GM19397 (cell line): ENCODE data around the gene RPRD1B.
A peak's percentile ranks its signal among the peaks of the same experiment; 100 is the strongest.

Experiments used
- ATAC-seq: cut with Tn5 transposase; IDR thresholded peaks from one replicate; pipeline ENCODE4 v1.9.1; 2021; ENCODE audit warnings: mild to moderate bottlenecking, moderate library complexity; ENCODE audit not compliant: unreplicated experiment

The RPRD1B gene

GRCh38 chr20:38033330-38034107, at the start of gene RPRD1B, which contains the start of gene TTI1:
Gene RPRD1B, plus strand, starts transcription at chr20:38033746. Its CDS starts 202 bp downstream, at chr20:38033948.
Gene TTI1, minus strand, starts transcription at chr20:38033456. Its CDS starts 19,640 bp downstream, at chr20:38013816.
- ATAC-seq, result peak; percentile 85

- no peak for ATAC-seq
These were observed 49.3 kb upstream of the RPRD1B start for GRCh38 chr20:37984018-37984785.

- ATAC-seq, result no peak
These were observed 47.3 kb upstream of the RPRD1B start for GRCh38 chr20:37986044-37986858.

- no peak for ATAC-seq
These were observed 46.5 kb upstream of the RPRD1B start for GRCh38 chr20:37986873-37987601.

- no peak for ATAC-seq
These were observed 45.8 kb upstream of the RPRD1B start for GRCh38 chr20:37987602-37988290.

- no peak for ATAC-seq
These were observed 45.1 kb upstream of the RPRD1B start for GRCh38 chr20:37988306-37988954.

GRCh38 chr20:37989601-37990295, 43.8 kb upstream of the RPRD1B start:
- ATAC-seq, result no peak

GRCh38 chr20:37990571-37991151, 42.9 kb upstream of the RPRD1B start:
- peak; percentile 87 for ATAC-seq

- no peak for ATAC-seq
These were observed 42.2 kb upstream of the RPRD1B start for GRCh38 chr20:37991157-37991866.

- ATAC-seq, result no peak
These were observed 41.6 kb upstream of the RPRD1B start for GRCh38 chr20:37991908-37992307.

GRCh38 chr20:37992802-37993409, 40.6 kb upstream of the RPRD1B start:
- no peak for ATAC-seq

- ATAC-seq, result no peak
These were observed 39.0 kb upstream of the RPRD1B start for GRCh38 chr20:37994512-37994911.

- no peak for ATAC-seq
These were observed 37.5 kb upstream of the RPRD1B start for GRCh38 chr20:37995856-37996605.

GRCh38 chr20:37997516-37997915, 36.0 kb upstream of the RPRD1B start:
- ATAC-seq, result no peak

GRCh38 chr20:37999526-38000263, 33.9 kb upstream of the RPRD1B start:
- no peak for ATAC-seq

- ATAC-seq, result no peak
These were observed 33.3 kb upstream of the RPRD1B start for GRCh38 chr20:38000293-38000692.
